Body of pancreas (tissue), 4 donors: ENCODE data around the gene SLC25A44. TPM values are rescaled to one million over a fixed set of nuclear protein-coding genes. Genes with fewer than 3 reads are reported as not detected.

Experiments
- ATAC-seq: fragments of 150-250 bp; one replicate; pipeline ENCODE4 v1.9.1; 2016
- DNase-seq, 4 donors: peaks; one replicate each; pipeline ENCODE4 v3.0.0-alpha.2; 2019
- H3K27ac ChIP-seq, 4 donors: fragments of 200-600 bp; sonication (generic); 1 replicate in 3 of 4; 2 replicates in 1 of 4; pipeline versions ENCODE4 v1.5.1 to v1.6.1; 2016 to 2019; ENCODE audit warnings: mild to moderate bottlenecking in 1 of 4, mixed read lengths in 1 of 4, moderate library complexity in 1 of 4
- H3K27me3 ChIP-seq, 2 donors: fragments of 200-600 bp; sonication (generic); one replicate each; pipeline ENCODE4 v1.6.0; 2016; ENCODE audit warnings: mild to moderate bottlenecking in 1 of 2
- H3K36me3 ChIP-seq, 2 donors: fragments of 200-600 bp; sonication (generic); replicated peaks in 1 of 2; 2 replicates each; pipeline ENCODE4 v1.5.1; 2016; ENCODE audit warnings: low read depth in 2 of 2; ENCODE audit not compliant: insufficient read depth in 1 of 2
- H3K4me1 ChIP-seq: fragments of 200-600 bp; sonication (generic); one replicate; pipeline ENCODE4 v1.6.0; 2016
- H3K4me3 ChIP-seq, 2 donors: fragments of 200-600 bp; sonication (generic); 1 replicate in 1 of 2; 2 replicates in 1 of 2; pipeline ENCODE4 v1.5.1; 2016 to 2019
- H3K9me3 ChIP-seq, 3 donors: fragments of 200-600 bp; sonication (generic); 1 replicate in 2 of 3; 2 replicates in 1 of 3; pipeline ENCODE4 v1.5.1; 2016
- CTCF ChIP-seq, 7 experiments: fragments of 450-650 bp in 4 of 7; fragments of 200-600 bp in 3 of 7; sonication (generic) in 3 of 7; IDR thresholded peaks; one replicate each; pipeline ENCODE4 v1.5.1; 2016 to 2019; ENCODE audit warnings: antibody characterized with exemption in 7 of 7
- POLR2A ChIP-seq, 3 donors: fragments of 450-650 bp; IDR thresholded peaks; one replicate each; pipeline ENCODE4 v1.6.1; 2016; ENCODE audit warnings: antibody characterized with exemption in 3 of 3, mild to moderate bottlenecking in 2 of 3
- WGBS, 2 donors: methylation state at CpG; one replicate each; pipeline ENCODE4 v1.1.5; 2017; 5-methylcytosine and 5-hydroxymethylcytosine counted together
- intact Hi-C: fragments of 100-400 bp; cut with DNase I; formaldehyde crosslinking; loops from one replicate; pipeline ENCODE4 v1.15.1; 2023
- total RNA-seq, 2 donors: library from RNA; depleted of rRNA; stranded (reverse); fragments of >200 nt; gene quantifications; one replicate each; pipeline ENCODE4 v1.1.0, GENCODE V29; 2016

SLC25A44 gene
- total RNA-seq, 2 donors from 2014 or later, result 5.2 to 13.2 TPM

GRCh38 chr1:156162430-156163037, 31.4 kb upstream of the SLC25A44 start:
- Histone ChIP-seq H3K4me1 (peaks cover 8% of the 10 kb centered on the region), H3K27me3 (no peaks in the 10 kb centered on the region), H3K4me3 (no peak overlapping the region), H3K36me3 (no peaks in the 10 kb centered on the region), H3K9me3 (no peaks in the 10 kb centered on the region), H3K27ac (no peak overlapping the region)
- ATAC-seq (no peak), DNase-seq (no peak)
- TF ChIP-seq CTCF (IDR thresholded peaks at IDR 0.05) (no peak), POLR2A (IDR thresholded peaks at IDR 0.05) (no peak)
- WGBS, 2 donors, result 79 to 80% methylated on average over 5 of the region's 5 CpGs
- intact Hi-C loops, result no loop called here

- TF ChIP-seq CTCF (IDR thresholded peaks at IDR 0.05) (no peak), POLR2A (IDR thresholded peaks at IDR 0.05) (no peak)
- no peaks in the 10 kb centered on the region for H3K36me3 ChIP-seq
- H3K27ac ChIP-seq, result no peak overlapping the region
- intact Hi-C loops, result no loop called here
- DNase-seq, result no peak
- no peak overlapping the region for H3K4me3 ChIP-seq
- peaks cover 8% of the 10 kb centered on the region for H3K4me1 ChIP-seq
- no peaks in the 10 kb centered on the region for H3K9me3 ChIP-seq
- no peak for ATAC-seq
- H3K27me3 ChIP-seq, result no peaks in the 10 kb centered on the region
- WGBS, 2 donors, result 79 to 92% methylated on average over 1 of the region's 1 CpG
Measured at GRCh38 chr1:156163712-156164111, 30.2 kb upstream of the SLC25A44 start.

GRCh38 chr1:156164125-156164831, 29.6 kb upstream of the SLC25A44 start:
- no peaks in the 10 kb centered on the region for H3K27me3 ChIP-seq
- TF ChIP-seq POLR2A (IDR thresholded peaks at IDR 0.05) (no peak), CTCF (IDR thresholded peaks at IDR 0.05) (no peak)
- no peak for ATAC-seq
- H3K36me3 ChIP-seq, result no peaks in the 10 kb centered on the region
- no peaks in the 10 kb centered on the region for H3K9me3 ChIP-seq
- H3K4me3 ChIP-seq, result no peak overlapping the region
- no peak for DNase-seq
- 84 to 87% methylated on average over 6 of the region's 6 CpGs for WGBS, 2 donors
- intact Hi-C loops, result no loop called here
- peaks cover 8% of the 10 kb centered on the region for H3K4me1 ChIP-seq
- H3K27ac ChIP-seq, result no peak overlapping the region

- Histone ChIP-seq H3K4me1 (peaks cover 8% of the 10 kb centered on the region), H3K9me3 (no peaks in the 10 kb centered on the region), H3K27me3 (no peaks in the 10 kb centered on the region), H3K36me3 (no peaks in the 10 kb centered on the region), H3K4me3 (no peak overlapping the region), H3K27ac (no peak overlapping the region)
- intact Hi-C loops, result no loop called here
- no peak for DNase-seq
- TF ChIP-seq POLR2A (IDR thresholded peaks at IDR 0.05) (no peak), CTCF (IDR thresholded peaks at IDR 0.05) (no peak)
- ATAC-seq, result no peak
- WGBS, 2 donors, result 77 to 82% methylated on average over 2 of the region's 2 CpGs
Measured at GRCh38 chr1:156165083-156165482, 28.8 kb upstream of the SLC25A44 start.

- Histone ChIP-seq H3K4me3 (no peak overlapping the region), H3K36me3 (no peaks in the 10 kb centered on the region), H3K27me3 (no peaks in the 10 kb centered on the region), H3K27ac (no peak overlapping the region), H3K4me1 (no peaks in the 10 kb centered on the region), H3K9me3 (no peaks in the 10 kb centered on the region)
- TF ChIP-seq CTCF (IDR thresholded peaks at IDR 0.05) (no peak), POLR2A (IDR thresholded peaks at IDR 0.05) (no peak)
- ATAC-seq (no peak), DNase-seq (no peak)
- 67 to 70% methylated on average over 5 of the region's 5 CpGs for WGBS, 2 donors
- intact Hi-C loops, result no loop called here
Measured at GRCh38 chr1:156167536-156167935, 26.4 kb upstream of the SLC25A44 start.
